ENCODE measurements around the gene ADAM19.

The ADAM19 gene

DNA sequence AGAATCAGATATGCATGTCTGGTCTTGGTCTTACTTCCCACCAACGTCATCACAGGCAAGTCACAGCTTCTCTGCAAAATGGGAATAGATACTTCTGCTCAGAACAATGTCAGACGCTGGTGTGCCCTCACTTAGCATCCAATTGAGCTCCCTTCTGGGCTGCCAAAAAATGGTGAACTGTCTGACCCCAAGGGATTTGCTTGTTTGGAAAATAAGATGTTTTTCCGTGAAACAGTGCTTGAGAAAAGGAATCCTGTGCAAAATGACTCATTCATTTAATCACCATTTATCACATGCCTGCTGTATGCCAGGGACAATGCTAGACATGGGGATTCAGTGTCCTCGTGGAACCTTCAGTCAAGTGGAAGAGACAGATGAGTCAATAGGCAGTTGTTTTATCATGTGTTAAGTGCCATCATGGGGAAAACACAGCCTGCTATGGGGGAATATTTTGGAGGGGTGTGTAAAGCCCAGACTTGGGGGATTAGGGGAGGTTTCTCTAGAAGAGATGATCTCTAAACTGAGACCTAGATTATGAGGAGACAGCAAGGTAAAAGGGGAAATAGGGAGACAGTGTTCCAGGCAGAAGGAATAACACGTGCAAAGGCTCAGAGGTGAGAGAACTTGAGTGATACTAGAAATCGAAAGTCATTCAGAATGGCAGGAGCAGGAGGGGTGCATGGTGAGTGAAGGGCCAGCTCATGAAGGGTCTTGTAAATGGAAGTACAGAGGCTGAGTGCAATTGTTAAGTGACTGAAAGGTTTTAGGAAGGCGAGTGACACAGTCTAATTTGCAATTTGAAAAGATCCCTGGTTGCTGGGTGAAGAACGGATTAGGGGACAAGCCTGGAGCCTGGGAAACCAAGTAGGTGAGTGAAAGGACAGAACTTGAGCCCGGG, 111.7 kb downstream of the ADAM19 start:
- no peak overlapping the region for H3K4me2 ChIP-seq (ENCODE audit: low read depth, low read length, poor library complexity, severe bottlenecking)
- no peaks in the 10 kb centered on the region for H4K20me1 ChIP-seq (ENCODE audit: insufficient read depth, low read length, poor library complexity, severe bottlenecking)
- H3K9ac ChIP-seq (ENCODE audit: low read depth, low read length, poor library complexity, severe bottlenecking), result no peak overlapping the region
- no peak for TF ChIP-seq CTCF (conservative IDR thresholded peaks at IDR 0.05; ENCODE audit: low read length)
- no peak for TF ChIP-seq EZH2phosphoT487 (IDR thresholded peaks at IDR 0.05; ENCODE audit: borderline replicate concordance)
- no peak overlapping the region for H2AFZ ChIP-seq (ENCODE audit: low read length)
- no peaks in the 10 kb centered on the region for H3K79me2 ChIP-seq (ENCODE audit: insufficient read depth, low read length)
- no peaks in the 10 kb centered on the region for H3K27me3 ChIP-seq (ENCODE audit: insufficient read depth, low read length, poor library complexity, severe bottlenecking)
- no peaks in the 10 kb centered on the region for H3K9me2 ChIP-seq (replicated peaks; ENCODE audit: low read depth, low read length)
- no peaks in the 10 kb centered on the region for H3K36me3 ChIP-seq (ENCODE audit: insufficient read depth, low read length)
- H3F3A ChIP-seq (ENCODE audit: low read depth), result no peaks in the 10 kb centered on the region
- no peaks in the 10 kb centered on the region for H3K4me1 ChIP-seq (ENCODE audit: insufficient read depth, low read length, poor library complexity, severe bottlenecking)
- no peaks in the 10 kb centered on the region for H3K9me3 ChIP-seq (ENCODE audit: insufficient read depth, low read depth, low read length)
- H3K4me3 ChIP-seq (ENCODE audit: low read length, poor library complexity, severe bottlenecking), result no peak overlapping the region

- Histone ChIP-seq H3K9me3 (ENCODE audit: insufficient read depth, low read depth, low read length) (no peaks in the 10 kb centered on the region), H4K20me1 (ENCODE audit: insufficient read depth, low read length, poor library complexity, severe bottlenecking) (no peaks in the 10 kb centered on the region), H2AFZ (ENCODE audit: low read length) (no peak overlapping the region), H3K9ac (ENCODE audit: low read depth, low read length, poor library complexity, severe bottlenecking) (no peak overlapping the region), H3K36me3 (ENCODE audit: insufficient read depth, low read length) (no peaks in the 10 kb centered on the region), H3F3A (ENCODE audit: low read depth) (no peaks in the 10 kb centered on the region), H3K27me3 (ENCODE audit: insufficient read depth, low read length, poor library complexity, severe bottlenecking) (no peaks in the 10 kb centered on the region), H3K79me2 (ENCODE audit: insufficient read depth, low read length) (no peaks in the 10 kb centered on the region), H3K4me2 (ENCODE audit: low read depth, low read length, poor library complexity, severe bottlenecking) (no peak overlapping the region), H3K9me2 (replicated peaks; ENCODE audit: low read depth, low read length) (no peaks in the 10 kb centered on the region), H3K4me3 (ENCODE audit: low read length, poor library complexity, severe bottlenecking) (no peak overlapping the region), H3K4me1 (ENCODE audit: insufficient read depth, low read length, poor library complexity, severe bottlenecking) (no peaks in the 10 kb centered on the region)
- TF ChIP-seq EZH2phosphoT487 (IDR thresholded peaks at IDR 0.05; ENCODE audit: borderline replicate concordance), result no peak
- no peak for TF ChIP-seq CTCF (conservative IDR thresholded peaks at IDR 0.05; ENCODE audit: low read length)
Observed at GRCh38 chr5:157463081-157463480, 112.5 kb downstream of the ADAM19 start.

GRCh38 chr5:157460921-157461792, 114.4 kb downstream of the ADAM19 start:
- Histone ChIP-seq H2AFZ (ENCODE audit: low read length) (no peak overlapping the region), H3K4me1 (ENCODE audit: insufficient read depth, low read length, poor library complexity, severe bottlenecking) (no peaks in the 10 kb centered on the region), H3K9me3 (ENCODE audit: insufficient read depth, low read depth, low read length) (no peaks in the 10 kb centered on the region), H3K9ac (ENCODE audit: low read depth, low read length, poor library complexity, severe bottlenecking) (no peak overlapping the region), H4K20me1 (ENCODE audit: insufficient read depth, low read length, poor library complexity, severe bottlenecking) (no peaks in the 10 kb centered on the region), H3K4me2 (ENCODE audit: low read depth, low read length, poor library complexity, severe bottlenecking) (no peak overlapping the region), H3K4me3 (ENCODE audit: low read length, poor library complexity, severe bottlenecking) (no peak overlapping the region), H3K27me3 (ENCODE audit: insufficient read depth, low read length, poor library complexity, severe bottlenecking) (no peaks in the 10 kb centered on the region), H3K36me3 (ENCODE audit: insufficient read depth, low read length) (no peaks in the 10 kb centered on the region), H3F3A (ENCODE audit: low read depth) (no peaks in the 10 kb centered on the region), H3K9me2 (replicated peaks; ENCODE audit: low read depth, low read length) (no peaks in the 10 kb centered on the region), H3K79me2 (ENCODE audit: insufficient read depth, low read length) (no peaks in the 10 kb centered on the region)
- TF ChIP-seq CTCF (conservative IDR thresholded peaks at IDR 0.05; ENCODE audit: low read length) (no peak), EZH2phosphoT487 (IDR thresholded peaks at IDR 0.05; ENCODE audit: borderline replicate concordance) (no peak)

Measured in Loucy (cell line).